GM23338 (cell line): ENCODE data around the gene SNX22. TPM values are rescaled to one million over a fixed set of nuclear protein-coding genes. Genes with fewer than 3 reads are reported as not detected.
A peak's percentile ranks its signal among the peaks of the same experiment; 100 is the strongest.

Experiments used
- ATAC-seq: fragments of 200-7000 bp; cut with Tn5 transposase; 3 replicates; pipeline ENCODE4 v1.9.1; 2020
- DNase-seq: peaks from one replicate; pipeline ENCODE4 v3.0.0-alpha.2; 2015; ENCODE audit warnings: low spot score
- H2AFZ ChIP-seq: fragments of 200-600 bp; sonication (generic); 2 replicates; pipeline ENCODE4 v1.8.0; 2016; ENCODE audit warnings: antibody characterized with exemption, mild to moderate bottlenecking, moderate library complexity
- H3F3A ChIP-seq: fragments of 200-600 bp; sonication (generic); replicated peaks from 2 replicates; pipeline ENCODE4 v1.8.0; 2017; ENCODE audit warnings: antibody characterized with exemption, mixed run types, low read depth
- H3K27ac ChIP-seq: fragments of 200-600 bp; sonication (generic); 2 replicates; pipeline ENCODE4 v1.6.1; 2016; ENCODE audit warnings: low read depth
- H3K27me3 ChIP-seq: fragments of 200-600 bp; sonication (generic); 2 replicates; pipeline ENCODE4 v1.8.0; 2016; ENCODE audit warnings: mild to moderate bottlenecking, mixed run types, moderate library complexity; ENCODE audit not compliant: insufficient read depth
- H3K36me3 ChIP-seq: fragments of 200-600 bp; sonication (generic); 2 replicates; pipeline ENCODE4 v1.8.0; 2016; ENCODE audit warnings: mild to moderate bottlenecking; ENCODE audit not compliant: insufficient read depth
- H3K4me1 ChIP-seq: fragments of 200-600 bp; sonication (generic); 2 replicates; pipeline ENCODE4 v1.8.0; 2016; ENCODE audit warnings: mild to moderate bottlenecking, moderate library complexity; ENCODE audit not compliant: insufficient read depth
- H3K4me2 ChIP-seq: fragments of 200-600 bp; sonication (generic); 2 replicates; pipeline ENCODE4 v1.7.1; 2017; ENCODE audit warnings: mixed run types
- H3K4me3 ChIP-seq: fragments of 200-600 bp; sonication (generic); 2 replicates; pipeline ENCODE4 v1.6.1; 2016; ENCODE audit warnings: mixed run types
- H3K79me2 ChIP-seq: fragments of 200-600 bp; sonication (generic); replicated peaks from 2 replicates; pipeline ENCODE4 v1.8.0; 2017; ENCODE audit warnings: mild to moderate bottlenecking; ENCODE audit not compliant: insufficient read depth
- H3K9me2 ChIP-seq: fragments of 200-600 bp; sonication (generic); 2 replicates; pipeline ENCODE4 v1.8.0; 2017; ENCODE audit not compliant: insufficient read depth
- H4K20me1 ChIP-seq: fragments of 200-600 bp; sonication (generic); replicated peaks from 2 replicates; pipeline ENCODE4 v1.8.0; 2017; ENCODE audit warnings: mild to moderate bottlenecking; ENCODE audit not compliant: insufficient read depth
- H3K27ac Mint-ChIP-seq: 2 replicates; pipeline ENCODE4 v1.8.0; 2020; ENCODE audit warnings: inconsistent platforms, mild to moderate bottlenecking, moderate library complexity, mixed read lengths
- H3K27me3 Mint-ChIP-seq: 3 replicates; pipeline ENCODE4 v1.8.0; 2022; ENCODE audit warnings: low read depth, mild to moderate bottlenecking, moderate library complexity, mixed read lengths, inconsistent platforms; ENCODE audit not compliant: insufficient read depth, poor library complexity
- H3K36me3 Mint-ChIP-seq: 3 replicates; pipeline ENCODE4 v1.8.0; 2021; ENCODE audit warnings: low read depth, mild to moderate bottlenecking, inconsistent platforms, moderate library complexity, mixed read lengths
- H3K4me1 Mint-ChIP-seq: 3 replicates; pipeline ENCODE4 v1.8.0; 2020; ENCODE audit warnings: mild to moderate bottlenecking, inconsistent platforms, mixed read lengths
- H3K4me3 Mint-ChIP-seq: 3 replicates; pipeline ENCODE4 v1.8.0; 2021; ENCODE audit warnings: moderate library complexity, mild to moderate bottlenecking, inconsistent platforms, mixed read lengths
- H3K9me3 Mint-ChIP-seq: 3 replicates; pipeline ENCODE4 v1.8.0; 2020; ENCODE audit warnings: moderate library complexity, mild to moderate bottlenecking, inconsistent platforms, mixed read lengths
- CREB1 ChIP-seq: fragments of 250-450 bp; sonication (Bioruptor Pico); IDR thresholded peaks from 2 replicates; pipeline ENCODE4 v1.5.0; 2020; ENCODE audit warnings: low read depth, mild to moderate bottlenecking, moderate library complexity
- EZH2 ChIP-seq: fragments of 200-600 bp; sonication (generic); IDR thresholded peaks from one replicate; pipeline ENCODE4 v1.8.0; 2017; ENCODE audit warnings: antibody characterized with exemption, mild to moderate bottlenecking, low read depth; ENCODE audit not compliant: unreplicated experiment
- EZH2phosphoT487 ChIP-seq: fragments of 200-600 bp; sonication (generic); IDR thresholded peaks from one replicate; pipeline ENCODE4 v1.8.1; 2018; ENCODE audit warnings: antibody characterized with exemption; ENCODE audit not compliant: unreplicated experiment
- JUNB ChIP-seq: IDR thresholded peaks from one replicate; pipeline ENCODE4 v1.6.1; 2016; ENCODE audit warnings: antibody characterized with exemption; ENCODE audit not compliant: unreplicated experiment
- POLR2AphosphoS5 ChIP-seq: IDR thresholded peaks from 2 replicates; pipeline ENCODE4 v1.6.1; 2016; ENCODE audit warnings: antibody characterized with exemption, low read depth
- ZNF114 ChIP-seq: fragments of 250-450 bp; sonication (Bioruptor Pico); IDR thresholded peaks from 2 replicates; pipeline ENCODE4 v1.5.0; 2020; ENCODE audit warnings: mild to moderate bottlenecking, moderate library complexity
- ZNF331 ChIP-seq: fragments of 250-450 bp; sonication (Bioruptor Pico); IDR thresholded peaks from 2 replicates; pipeline ENCODE4 v1.5.0; 2020; ENCODE audit warnings: low read depth, mild to moderate bottlenecking, moderate library complexity
- polyA plus RNA-seq: library from polyadenylated mRNA; unstranded; fragments of >200 nt; fragmentation: Nextera tagmentation; extraction: Ambion mirVana; gene quantifications from 2 replicates; pipeline ENCODE4 v1.2.1, GENCODE V29; 2016
- total RNA-seq: library from RNA; depleted of rRNA; stranded (reverse); fragments of >200 nt; shearing (Covaris generic); gene quantifications from 2 replicates; pipeline ENCODE4 v1.2.3, GENCODE V29; 2014
- TF ChIP-seq, protein P1 (sequence below): fragments of 250-450 bp; sonication (Bioruptor Pico); IDR thresholded peaks from 2 replicates; pipeline ENCODE4 v1.5.0; 2020; ENCODE audit warnings: mild to moderate bottlenecking, moderate library complexity
- TF ChIP-seq, protein P2 (sequence below): IDR thresholded peaks from 2 replicates; pipeline ENCODE4 v1.6.1; 2016; ENCODE audit warnings: antibody characterized with exemption
- TF ChIP-seq, protein P3 (sequence below), 2 experiments: fragments of 200-600 bp in 1 of 2; sonication (generic) in 1 of 2; conservative IDR thresholded peaks; 2 replicates each; pipeline versions ENCODE4 v1.5.1 to v1.6.1; 2016 to 2017; ENCODE audit warnings: antibody characterized with exemption in 2 of 2, low read depth in 2 of 2, mild to moderate bottlenecking in 2 of 2, moderate library complexity in 1 of 2

Gene SNX22
- total and polyA plus RNA-seq, 2 experiments from 2014 or later: 3.7 to 5.7 TPM

DNA sequence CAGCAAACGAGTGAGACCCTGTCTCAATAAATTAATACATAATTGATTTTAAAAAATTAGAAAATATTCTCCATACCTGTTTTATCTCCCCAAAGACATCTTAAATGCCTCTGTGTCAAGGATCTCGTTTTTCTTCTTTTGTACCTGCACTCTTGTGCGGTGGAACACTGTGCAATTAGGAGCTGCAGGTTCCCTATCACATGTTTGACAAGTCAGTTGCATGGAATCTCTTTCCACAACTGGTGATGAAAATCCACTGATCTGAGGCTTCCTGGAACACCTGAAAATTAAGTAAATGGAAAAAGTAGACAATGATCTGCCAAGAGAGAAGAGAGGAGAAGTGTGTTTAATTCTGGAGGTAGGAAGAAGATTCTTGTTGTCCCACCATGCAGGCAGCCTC is 3.0 kb upstream of the SNX22 start (continued):
- TF ChIP-seq, protein P1, sequence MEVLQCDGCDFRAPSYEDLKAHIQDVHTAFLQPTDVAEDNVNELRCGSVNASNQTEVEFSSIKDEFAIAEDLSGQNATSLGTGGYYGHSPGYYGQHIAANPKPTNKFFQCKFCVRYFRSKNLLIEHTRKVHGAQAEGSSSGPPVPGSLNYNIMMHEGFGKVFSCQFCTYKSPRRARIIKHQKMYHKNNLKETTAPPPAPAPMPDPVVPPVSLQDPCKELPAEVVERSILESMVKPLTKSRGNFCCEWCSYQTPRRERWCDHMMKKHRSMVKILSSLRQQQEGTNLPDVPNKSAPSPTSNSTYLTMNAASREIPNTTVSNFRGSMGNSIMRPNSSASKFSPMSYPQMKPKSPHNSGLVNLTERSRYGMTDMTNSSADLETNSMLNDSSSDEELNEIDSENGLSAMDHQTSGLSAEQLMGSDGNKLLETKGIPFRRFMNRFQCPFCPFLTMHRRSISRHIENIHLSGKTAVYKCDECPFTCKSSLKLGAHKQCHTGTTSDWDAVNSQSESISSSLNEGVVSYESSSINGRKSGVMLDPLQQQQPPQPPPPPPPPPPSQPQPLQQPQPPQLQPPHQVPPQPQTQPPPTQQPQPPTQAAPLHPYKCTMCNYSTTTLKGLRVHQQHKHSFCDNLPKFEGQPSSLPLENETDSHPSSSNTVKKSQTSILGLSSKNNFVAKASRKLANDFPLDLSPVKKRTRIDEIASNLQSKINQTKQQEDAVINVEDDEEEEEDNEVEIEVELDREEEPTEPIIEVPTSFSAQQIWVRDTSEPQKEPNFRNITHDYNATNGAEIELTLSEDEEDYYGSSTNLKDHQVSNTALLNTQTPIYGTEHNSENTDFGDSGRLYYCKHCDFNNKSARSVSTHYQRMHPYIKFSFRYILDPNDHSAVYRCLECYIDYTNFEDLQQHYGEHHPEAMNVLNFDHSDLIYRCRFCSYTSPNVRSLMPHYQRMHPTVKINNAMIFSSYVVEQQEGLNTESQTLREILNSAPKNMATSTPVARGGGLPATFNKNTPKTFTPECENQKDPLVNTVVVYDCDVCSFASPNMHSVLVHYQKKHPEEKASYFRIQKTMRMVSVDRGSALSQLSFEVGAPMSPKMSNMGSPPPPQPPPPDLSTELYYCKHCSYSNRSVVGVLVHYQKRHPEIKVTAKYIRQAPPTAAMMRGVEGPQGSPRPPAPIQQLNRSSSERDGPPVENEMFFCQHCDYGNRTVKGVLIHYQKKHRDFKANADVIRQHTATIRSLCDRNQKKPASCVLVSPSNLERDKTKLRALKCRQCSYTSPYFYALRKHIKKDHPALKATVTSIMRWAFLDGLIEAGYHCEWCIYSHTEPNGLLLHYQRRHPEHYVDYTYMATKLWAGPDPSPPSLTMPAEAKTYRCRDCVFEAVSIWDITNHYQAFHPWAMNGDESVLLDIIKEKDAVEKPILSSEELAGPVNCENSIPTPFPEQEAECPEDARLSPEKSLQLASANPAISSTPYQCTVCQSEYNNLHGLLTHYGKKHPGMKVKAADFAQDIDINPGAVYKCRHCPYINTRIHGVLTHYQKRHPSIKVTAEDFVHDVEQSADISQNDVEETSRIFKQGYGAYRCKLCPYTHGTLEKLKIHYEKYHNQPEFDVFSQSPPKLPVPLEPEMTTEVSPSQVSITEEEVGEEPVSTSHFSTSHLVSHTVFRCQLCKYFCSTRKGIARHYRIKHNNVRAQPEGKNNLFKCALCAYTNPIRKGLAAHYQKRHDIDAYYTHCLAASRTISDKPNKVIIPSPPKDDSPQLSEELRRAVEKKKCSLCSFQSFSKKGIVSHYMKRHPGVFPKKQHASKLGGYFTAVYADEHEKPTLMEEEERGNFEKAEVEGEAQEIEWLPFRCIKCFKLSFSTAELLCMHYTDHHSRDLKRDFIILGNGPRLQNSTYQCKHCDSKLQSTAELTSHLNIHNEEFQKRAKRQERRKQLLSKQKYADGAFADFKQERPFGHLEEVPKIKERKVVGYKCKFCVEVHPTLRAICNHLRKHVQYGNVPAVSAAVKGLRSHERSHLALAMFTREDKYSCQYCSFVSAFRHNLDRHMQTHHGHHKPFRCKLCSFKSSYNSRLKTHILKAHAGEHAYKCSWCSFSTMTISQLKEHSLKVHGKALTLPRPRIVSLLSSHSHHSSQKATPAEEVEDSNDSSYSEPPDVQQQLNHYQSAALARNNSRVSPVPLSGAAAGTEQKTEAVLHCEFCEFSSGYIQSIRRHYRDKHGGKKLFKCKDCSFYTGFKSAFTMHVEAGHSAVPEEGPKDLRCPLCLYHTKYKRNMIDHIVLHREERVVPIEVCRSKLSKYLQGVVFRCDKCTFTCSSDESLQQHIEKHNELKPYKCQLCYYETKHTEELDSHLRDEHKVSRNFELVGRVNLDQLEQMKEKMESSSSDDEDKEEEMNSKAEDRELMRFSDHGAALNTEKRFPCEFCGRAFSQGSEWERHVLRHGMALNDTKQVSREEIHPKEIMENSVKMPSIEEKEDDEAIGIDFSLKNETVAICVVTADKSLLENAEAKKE: no peak
- TF ChIP-seq JUNB: no peak
- TF ChIP-seq EZH2: no peak
- TF ChIP-seq ZNF114: no peak
- no peak for TF ChIP-seq EZH2phosphoT487
- no peak for TF ChIP-seq POLR2AphosphoS5
- TF ChIP-seq, protein P2, sequence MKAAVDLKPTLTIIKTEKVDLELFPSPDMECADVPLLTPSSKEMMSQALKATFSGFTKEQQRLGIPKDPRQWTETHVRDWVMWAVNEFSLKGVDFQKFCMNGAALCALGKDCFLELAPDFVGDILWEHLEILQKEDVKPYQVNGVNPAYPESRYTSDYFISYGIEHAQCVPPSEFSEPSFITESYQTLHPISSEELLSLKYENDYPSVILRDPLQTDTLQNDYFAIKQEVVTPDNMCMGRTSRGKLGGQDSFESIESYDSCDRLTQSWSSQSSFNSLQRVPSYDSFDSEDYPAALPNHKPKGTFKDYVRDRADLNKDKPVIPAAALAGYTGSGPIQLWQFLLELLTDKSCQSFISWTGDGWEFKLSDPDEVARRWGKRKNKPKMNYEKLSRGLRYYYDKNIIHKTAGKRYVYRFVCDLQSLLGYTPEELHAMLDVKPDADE: no peak
- TF ChIP-seq ZNF331: no peak
- TF ChIP-seq CREB1: no peak

DNA sequence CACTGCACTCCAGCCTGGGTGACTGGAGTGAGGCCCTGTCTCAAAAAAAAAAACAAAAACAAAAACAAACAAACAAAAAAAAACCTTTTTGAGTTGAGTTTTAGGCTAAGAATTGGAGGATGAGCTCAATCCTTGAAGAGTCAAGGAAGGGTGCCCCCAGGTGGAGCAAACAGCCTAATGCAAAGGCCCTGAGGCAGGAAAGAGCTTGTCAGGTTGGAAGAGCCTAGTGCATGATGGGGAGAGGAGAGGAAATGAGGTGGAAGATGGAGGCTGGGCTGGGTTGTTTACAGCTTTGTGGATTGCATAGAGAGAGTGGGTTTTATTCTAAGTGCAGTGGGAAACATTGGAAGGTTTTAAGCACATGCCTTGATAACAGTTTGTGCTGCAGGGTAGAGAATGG is 2.1 kb upstream of the SNX22 start:
- peaks cover 1% of the 10 kb centered on the region; the same call in 2 of the 3 replicates for H3K36me3 Mint-ChIP-seq
- Histone ChIP-seq H4K20me1 (no peaks in the 10 kb centered on the region; the same call in 1 of the 2 replicates), H3K36me3 (0 out of 2 replicates have a peak, but pooled peaks cover 1% of the 10 kb centered on the region), H3F3A (peaks cover 8% of the 10 kb centered on the region), H3K27ac (no peak overlapping the region), H3K27me3 (peaks cover 18% of the 10 kb centered on the region), H3K9me2 (no peaks in the 10 kb centered on the region), H3K79me2 (no peaks in the 10 kb centered on the region), H3K4me3 (no peak overlapping the region), H3K4me1 (peaks cover 13% of the 10 kb centered on the region), H2AFZ (0 out of 2 replicates have a peak overlapping the region, but pooled peaks have one; percentile 1), H3K4me2 (no peak overlapping the region)
- TF ChIP-seq JUNB: no peak
- TF ChIP-seq, protein P3, sequence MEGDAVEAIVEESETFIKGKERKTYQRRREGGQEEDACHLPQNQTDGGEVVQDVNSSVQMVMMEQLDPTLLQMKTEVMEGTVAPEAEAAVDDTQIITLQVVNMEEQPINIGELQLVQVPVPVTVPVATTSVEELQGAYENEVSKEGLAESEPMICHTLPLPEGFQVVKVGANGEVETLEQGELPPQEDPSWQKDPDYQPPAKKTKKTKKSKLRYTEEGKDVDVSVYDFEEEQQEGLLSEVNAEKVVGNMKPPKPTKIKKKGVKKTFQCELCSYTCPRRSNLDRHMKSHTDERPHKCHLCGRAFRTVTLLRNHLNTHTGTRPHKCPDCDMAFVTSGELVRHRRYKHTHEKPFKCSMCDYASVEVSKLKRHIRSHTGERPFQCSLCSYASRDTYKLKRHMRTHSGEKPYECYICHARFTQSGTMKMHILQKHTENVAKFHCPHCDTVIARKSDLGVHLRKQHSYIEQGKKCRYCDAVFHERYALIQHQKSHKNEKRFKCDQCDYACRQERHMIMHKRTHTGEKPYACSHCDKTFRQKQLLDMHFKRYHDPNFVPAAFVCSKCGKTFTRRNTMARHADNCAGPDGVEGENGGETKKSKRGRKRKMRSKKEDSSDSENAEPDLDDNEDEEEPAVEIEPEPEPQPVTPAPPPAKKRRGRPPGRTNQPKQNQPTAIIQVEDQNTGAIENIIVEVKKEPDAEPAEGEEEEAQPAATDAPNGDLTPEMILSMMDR (conservative IDR thresholded peaks at IDR 0.05; ENCODE audit: low read depth in 2 of 2): peak; percentile 49 to 66
- H3K4me3 Mint-ChIP-seq: peak overlapping the region; percentile 3; the same call in 1 of the 3 replicates
- peaks cover 18% of the 10 kb centered on the region for H3K4me1 Mint-ChIP-seq
- peaks cover 21% of the 10 kb centered on the region for H3K27me3 Mint-ChIP-seq
- H3K27ac Mint-ChIP-seq: no peak overlapping the region
- ATAC-seq (no peak), DNase-seq (peak; percentile 75)
- no peaks in the 10 kb centered on the region for H3K9me3 Mint-ChIP-seq
